IMR-90 (cell line): ENCODE measurements around the gene MEGF10. TPM values are rescaled to one million over a fixed set of nuclear protein-coding genes. Genes with fewer than 3 reads are reported as not detected.
"Not testable (repeated sequence)": the region's sequence is repeated elsewhere in the genome, so short reads cannot be mapped to it uniquely, and the experiment has no call there.

Experiments used
- ATAC-seq: fragments of 200-7000 bp; cut with Tn5 transposase; 2 replicates; pipeline ENCODE4 v1.9.1; 2020; ENCODE audit warnings: low read depth, mild to moderate bottlenecking, moderate library complexity
- BruUV-seq: library from RNA; stranded (reverse); fragments of 400-500 nt; replicated peaks from 2 replicates; lab custom pipeline; 2021; lab: Mats Ljungman, UMichigan
- CTCF ChIA-PET: fragments of 300-600 bp; formaldehyde crosslinking; extraction: SDS; loops from one replicate; lab custom pipeline; 2021; ENCODE audit warnings: antibody characterized with exemption; lab: Yijun Ruan, JAX
- POLR2A ChIA-PET: fragments of 300-600 bp; sonication (Branson Sonifier 250); formaldehyde crosslinking; loops from one replicate; lab custom pipeline; 2022; ENCODE audit warnings: antibody characterized with exemption; ENCODE audit not compliant: unreplicated experiment; lab: Charles Lee
- DNase-seq: peaks from one replicate; pipeline ENCODE4 v3.0.0; 2013
- H2AFZ ChIP-seq: replicated peaks from 2 replicates; pipeline ENCODE3; 2013; ENCODE audit warnings: low read length, mild to moderate bottlenecking; ENCODE audit not compliant: poor library complexity
- H2AK5ac ChIP-seq: 2 replicates; pipeline ENCODE4 v1.6.1; 2013; ENCODE audit warnings: low read depth, low read length, inconsistent platforms
- H2AK9ac ChIP-seq: replicated peaks from 2 replicates; pipeline ENCODE3; 2013; ENCODE audit warnings: mild to moderate bottlenecking, low read depth, low read length, moderate library complexity; ENCODE audit not compliant: poor library complexity
- H2BK120ac ChIP-seq: 2 replicates; pipeline ENCODE4 v1.6.1; 2013; ENCODE audit warnings: low read depth, low read length, inconsistent platforms
- H2BK15ac ChIP-seq: 3 replicates; pipeline ENCODE4 v1.6.1; 2013; ENCODE audit warnings: low read depth, low read length, inconsistent platforms
- H2BK20ac ChIP-seq: 2 replicates; pipeline ENCODE4 v1.6.1; 2013; ENCODE audit warnings: low read depth, mild to moderate bottlenecking, inconsistent platforms, low read length, moderate library complexity
- H2BK5ac ChIP-seq: 2 replicates; pipeline ENCODE4 v1.6.1; 2013; ENCODE audit warnings: mild to moderate bottlenecking, low read depth, low read length, inconsistent platforms; ENCODE audit not compliant: poor library complexity, severe bottlenecking
- H3K14ac ChIP-seq: replicated peaks from 2 replicates; pipeline ENCODE4 v1.6.1; 2013; ENCODE audit warnings: low read depth, low read length, inconsistent platforms
- H3K18ac ChIP-seq: 2 replicates; pipeline ENCODE4 v1.6.1; 2013; ENCODE audit warnings: low read depth, low read length, control low read depth
- H3K23ac ChIP-seq: 2 replicates; pipeline ENCODE4 v1.6.1; 2013; ENCODE audit warnings: low read depth, low read length, inconsistent platforms
- H3K27ac ChIP-seq: 2 replicates; pipeline ENCODE4 v1.5.1; 2013; ENCODE audit warnings: mild to moderate bottlenecking, control low read depth, low read length; ENCODE audit not compliant: insufficient read depth
- H3K27me3 ChIP-seq: 2 replicates; pipeline ENCODE4 v1.6.1; 2013; ENCODE audit warnings: low read length; ENCODE audit not compliant: control insufficient read depth, insufficient read depth
- H3K36me3 ChIP-seq: 2 replicates; pipeline ENCODE4 v1.6.1; 2013; ENCODE audit warnings: low read length, mixed read lengths; ENCODE audit not compliant: control insufficient read depth, insufficient read depth
- H3K4ac ChIP-seq: 2 replicates; pipeline ENCODE4 v1.6.1; 2013; ENCODE audit warnings: low read depth, low read length, inconsistent platforms
- H3K4me1 ChIP-seq: 2 replicates; pipeline ENCODE4 v1.6.1; 2013; ENCODE audit warnings: low read length, mixed read lengths; ENCODE audit not compliant: control insufficient read depth, insufficient read depth
- H3K4me2 ChIP-seq: 2 replicates; pipeline ENCODE4 v1.6.1; 2013; ENCODE audit warnings: low read depth, mild to moderate bottlenecking, control low read depth, low read length, moderate library complexity
- H3K4me3 ChIP-seq: 2 replicates; pipeline ENCODE4 v1.5.1; 2013; ENCODE audit warnings: low read depth, mild to moderate bottlenecking, control low read depth, low read length, moderate library complexity; ENCODE audit not compliant: insufficient read depth
- H3K56ac ChIP-seq: 2 replicates; pipeline ENCODE4 v1.6.1; 2013; ENCODE audit warnings: low read length, inconsistent platforms; ENCODE audit not compliant: insufficient read depth; ENCODE audit errors: extremely low read depth
- H3K79me1 ChIP-seq, 2 experiments: 2 replicates each; pipeline ENCODE4 v1.6.1; 2013; ENCODE audit warnings: low read length in 2 of 2, inconsistent platforms in 1 of 2, low read depth in 1 of 2
- H3K9ac ChIP-seq: 2 replicates; pipeline ENCODE4 v1.6.1; 2013; ENCODE audit warnings: low read depth, low read length, control low read depth
- H3K9me1 ChIP-seq: 2 replicates; pipeline ENCODE4 v1.6.1; 2013; ENCODE audit warnings: low read length, inconsistent platforms; ENCODE audit not compliant: insufficient read depth
- H3K9me3 ChIP-seq: 2 replicates; pipeline ENCODE4 v1.6.1; 2013; ENCODE audit warnings: low read length; ENCODE audit not compliant: control insufficient read depth, insufficient read depth
- H4K20me1 ChIP-seq: 2 replicates; pipeline ENCODE4 v1.6.1; 2013; ENCODE audit warnings: low read length, inconsistent platforms; ENCODE audit not compliant: insufficient read depth
- H4K5ac ChIP-seq: 2 replicates; pipeline ENCODE4 v1.6.1; 2013; ENCODE audit warnings: mild to moderate bottlenecking, low read depth, low read length, control low read depth
- H4K8ac ChIP-seq, 2 experiments: 2 replicates each; pipeline ENCODE4 v1.6.1; 2013; ENCODE audit warnings: low read depth in 2 of 2, low read length in 2 of 2, control low read depth in 1 of 2, inconsistent platforms in 1 of 2
- H4K91ac ChIP-seq: 2 replicates; pipeline ENCODE4 v1.6.1; 2013; ENCODE audit warnings: low read depth, low read length, inconsistent platforms; ENCODE audit not compliant: insufficient read depth
- MAZ ChIP-seq: IDR thresholded peaks from 2 replicates; pipeline ENCODE4 v1.6.1; 2012; ENCODE audit warnings: low read depth, mild to moderate bottlenecking, low read length, improper control_type of control experiment, moderate library complexity, borderline replicate concordance
- WGBS, 2 experiments: methylation state at CpG; one replicate each; pipeline versions ENCODE4 v1.1.5 to v1.1.7; 2013; ENCODE audit warnings: missing lambda C conversion rate in 2 of 2; ENCODE audit not compliant: insufficient read length in 1 of 2; ENCODE audit errors: extremely low coverage in 2 of 2; 5-methylcytosine and 5-hydroxymethylcytosine counted together
- dilution Hi-C: fragments of 300-500 bp; cut with HindIII; formaldehyde crosslinking; loops from one replicate; pipeline ENCODE4 v1.14.3; 2018; ENCODE audit warnings: low sequenced_read_pairs; ENCODE audit not compliant: unreplicated experiment
- in situ Hi-C: fragments of 300-500 bp; cut with MboI; formaldehyde crosslinking; loops from 3 replicates; pipeline ENCODE4 v1.14.3; 2019; ENCODE audit warnings: low sequenced_read_pairs, inconsistent platforms, mixed read lengths
- intact Hi-C: fragments of 100-400 bp; cut with micrococcal nuclease; formaldehyde crosslinking; loops from 2 replicates; pipeline ENCODE4 v1.10.0; 2022
- polyA plus RNA-seq, 3 experiments: library from polyadenylated mRNA; depleted of rRNA; stranded (reverse); fragments of >200 nt; gene quantifications; 2 replicates each; pipeline ENCODE4 v1.2.3, GENCODE V29; 2012; ENCODE audit warnings: low replicate concordance in 1 of 3
- total RNA-seq: library from RNA; depleted of rRNA; stranded (reverse); fragments of >200 nt; gene quantifications from 2 replicates; pipeline ENCODE4 v1.2.3, GENCODE V29; 2012

The MEGF10 gene
- total and polyA plus RNA-seq, 2 of the 4 experiments (the other 2 are of a cell fraction), result not detected

DNA sequence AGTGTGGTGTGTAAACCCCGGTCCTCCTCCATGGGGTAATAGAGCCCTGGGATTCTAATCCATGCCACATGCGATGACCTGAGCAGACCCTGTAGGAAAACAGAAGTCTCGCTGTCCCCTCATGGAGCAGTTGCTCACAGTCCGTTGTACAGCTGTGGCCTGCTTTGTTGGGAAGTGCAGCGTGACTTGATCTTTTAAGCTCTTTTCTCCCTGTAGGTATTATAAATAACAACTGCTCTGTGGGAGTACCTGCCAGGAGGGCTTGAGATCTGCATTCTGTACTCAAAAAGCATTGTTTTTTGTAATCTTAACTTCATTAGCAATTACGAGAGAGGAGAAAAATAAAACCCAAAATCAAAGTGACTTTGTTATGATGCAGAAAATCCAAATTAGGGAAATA lies 17.3 kb downstream of the MEGF10 start:
- no peaks in the 10 kb centered on the region for H3K9me3 ChIP-seq
- H2BK15ac ChIP-seq, result no peak overlapping the region
- no CpG with 5 or more reads among the region's 6 CpGs for WGBS, 2 experiments
- H2AFZ ChIP-seq, result no peak overlapping the region
- no peak overlapping the region for H3K4ac ChIP-seq
- ChIA-PET POLR2A (no interaction called here), CTCF (no interaction called here)
- no peak overlapping the region for H3K27ac ChIP-seq
- dilution Hi-C loops (no loop called here), in situ Hi-C loops (no loop called here), intact Hi-C loops (no loop called here)
- H3K9ac ChIP-seq, result no peak overlapping the region
- ATAC-seq (no peak), DNase-seq (no peak)
- H4K91ac ChIP-seq, result no peak overlapping the region
- H3K4me3 ChIP-seq, result no peak overlapping the region
- no peaks in the 10 kb centered on the region for H3K9me1 ChIP-seq
- no peak for TF ChIP-seq MAZ
- H4K5ac ChIP-seq, result no peak overlapping the region
- H3K56ac ChIP-seq, result no peak overlapping the region
- H3K27me3 ChIP-seq, result peaks cover 15% of the 10 kb centered on the region
- no peak overlapping the region for H3K14ac ChIP-seq
- no peak overlapping the region for H4K8ac ChIP-seq
- BruUV-seq, result no TSS peak
- no peak overlapping the region for H3K23ac ChIP-seq
- no peak overlapping the region for H3K4me2 ChIP-seq
- H2AK9ac ChIP-seq, result no peak overlapping the region
- no peak overlapping the region for H2BK120ac ChIP-seq
- no peaks in the 10 kb centered on the region for H3K36me3 ChIP-seq
- H3K79me1 ChIP-seq, result no peaks in the 10 kb centered on the region
- no peak overlapping the region for H3K18ac ChIP-seq
- H2BK5ac ChIP-seq, result no peak overlapping the region
- no peak overlapping the region for H2BK20ac ChIP-seq
- H4K20me1 ChIP-seq, result no peaks in the 10 kb centered on the region
- H3K4me1 ChIP-seq, result no peaks in the 10 kb centered on the region
- no peak overlapping the region for H2AK5ac ChIP-seq

DNA sequence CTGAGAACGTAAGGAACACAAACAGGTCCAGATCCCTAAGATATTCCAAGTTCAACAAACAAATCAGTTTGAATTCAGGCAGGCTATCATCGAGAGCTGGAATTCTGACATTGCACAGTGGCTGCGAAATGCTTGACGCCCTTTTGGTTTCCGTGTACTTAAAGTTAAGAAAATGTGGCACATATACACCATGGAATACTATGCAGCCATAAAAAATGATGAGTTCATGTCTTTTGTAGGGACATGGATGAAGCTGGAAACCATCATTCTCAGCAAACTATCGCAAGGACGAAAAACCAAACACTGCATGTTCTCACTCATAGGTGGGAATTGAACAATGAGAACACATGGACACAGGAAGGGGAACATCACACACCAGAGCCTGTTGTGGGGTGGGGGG lies 17.7 kb downstream of the MEGF10 start:
- H3K4me1 ChIP-seq, H2BK15ac ChIP-seq, H3K18ac ChIP-seq, H3K4me2 ChIP-seq, intact Hi-C loops, POLR2A ChIA-PET, H3K27ac ChIP-seq, DNase-seq, in situ Hi-C loops, H2BK5ac ChIP-seq, H4K91ac ChIP-seq, H3K9me3 ChIP-seq, H3K4ac ChIP-seq, H3K9ac ChIP-seq, H3K4me3 ChIP-seq, H3K36me3 ChIP-seq, H3K14ac ChIP-seq, H3K23ac ChIP-seq, dilution Hi-C loops, H4K5ac ChIP-seq, H2BK120ac ChIP-seq, H4K20me1 ChIP-seq, H3K56ac ChIP-seq, CTCF ChIA-PET, H2AFZ ChIP-seq, ATAC-seq, H3K79me1 ChIP-seq, H2AK5ac ChIP-seq, H3K9me1 ChIP-seq, H2AK9ac ChIP-seq, H2BK20ac ChIP-seq, H4K8ac ChIP-seq, BruUV-seq: not testable (repeated sequence)
- WGBS, 2 experiments, result no CpG with 5 or more reads among the region's 7 CpGs
- peaks cover 15% of the 10 kb centered on the region for H3K27me3 ChIP-seq
